GM12865 (cell line): Measurements from ENCODE around the gene ANO1.

Experiments
- DNase-seq: peaks from one replicate; pipeline ENCODE4 v3.0.0; 2010; ENCODE audit warnings: low read depth
- H3K4me3 ChIP-seq: 2 replicates; pipeline ENCODE4 v1.5.1; 2011; ENCODE audit warnings: mild to moderate bottlenecking, low read depth, low read length, control low read depth
- TF ChIP-seq, protein P1 (sequence below): IDR thresholded peaks from 2 replicates; pipeline ENCODE4 v1.5.1; 2011; ENCODE audit warnings: low read length, control low read depth, low read depth, inconsistent platforms; ENCODE audit not compliant: insufficient read depth; ENCODE audit errors: missing control alignments

Gene ANO1

GRCh38 chr11:70174547-70175235 lies 96.6 kb downstream of the ANO1 start:
- no peak for DNase-seq
- H3K4me3 ChIP-seq: no peak overlapping the region
- TF ChIP-seq, protein P1, sequence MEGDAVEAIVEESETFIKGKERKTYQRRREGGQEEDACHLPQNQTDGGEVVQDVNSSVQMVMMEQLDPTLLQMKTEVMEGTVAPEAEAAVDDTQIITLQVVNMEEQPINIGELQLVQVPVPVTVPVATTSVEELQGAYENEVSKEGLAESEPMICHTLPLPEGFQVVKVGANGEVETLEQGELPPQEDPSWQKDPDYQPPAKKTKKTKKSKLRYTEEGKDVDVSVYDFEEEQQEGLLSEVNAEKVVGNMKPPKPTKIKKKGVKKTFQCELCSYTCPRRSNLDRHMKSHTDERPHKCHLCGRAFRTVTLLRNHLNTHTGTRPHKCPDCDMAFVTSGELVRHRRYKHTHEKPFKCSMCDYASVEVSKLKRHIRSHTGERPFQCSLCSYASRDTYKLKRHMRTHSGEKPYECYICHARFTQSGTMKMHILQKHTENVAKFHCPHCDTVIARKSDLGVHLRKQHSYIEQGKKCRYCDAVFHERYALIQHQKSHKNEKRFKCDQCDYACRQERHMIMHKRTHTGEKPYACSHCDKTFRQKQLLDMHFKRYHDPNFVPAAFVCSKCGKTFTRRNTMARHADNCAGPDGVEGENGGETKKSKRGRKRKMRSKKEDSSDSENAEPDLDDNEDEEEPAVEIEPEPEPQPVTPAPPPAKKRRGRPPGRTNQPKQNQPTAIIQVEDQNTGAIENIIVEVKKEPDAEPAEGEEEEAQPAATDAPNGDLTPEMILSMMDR: no peak

DNA sequence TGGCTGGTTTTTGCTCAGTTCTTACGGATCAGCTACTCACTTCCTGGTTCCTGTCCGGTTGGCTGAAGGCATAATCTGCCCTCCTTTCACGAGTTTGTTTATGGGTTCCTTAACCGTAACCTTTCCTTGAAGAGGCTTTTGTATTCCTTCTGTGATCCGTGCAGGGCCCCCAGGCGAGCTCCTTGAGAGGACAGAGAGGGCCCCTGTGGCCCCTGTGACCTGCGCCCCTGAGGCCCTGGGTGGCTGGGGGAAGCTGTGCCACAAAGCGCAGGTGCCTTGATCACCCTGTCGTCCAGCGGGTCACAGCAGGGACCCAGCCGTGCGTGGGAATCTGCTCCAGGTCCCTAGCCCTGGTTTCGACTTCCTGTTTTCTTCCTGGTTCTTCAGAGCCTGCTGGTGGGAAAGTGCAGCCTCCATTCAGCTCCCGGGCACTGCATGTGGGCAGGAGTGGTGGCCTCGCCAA lies 97.2 kb downstream of the ANO1 start:
- no peak overlapping the region for H3K4me3 ChIP-seq
- TF ChIP-seq, protein P1: no peak
- DNase-seq: no peak

- TF ChIP-seq, protein P1: peak; percentile 71
- peak; percentile 38 for DNase-seq
Observed at GRCh38 chr11:70176940-70177689, 99.0 kb downstream of the ANO1 start.

DNA sequence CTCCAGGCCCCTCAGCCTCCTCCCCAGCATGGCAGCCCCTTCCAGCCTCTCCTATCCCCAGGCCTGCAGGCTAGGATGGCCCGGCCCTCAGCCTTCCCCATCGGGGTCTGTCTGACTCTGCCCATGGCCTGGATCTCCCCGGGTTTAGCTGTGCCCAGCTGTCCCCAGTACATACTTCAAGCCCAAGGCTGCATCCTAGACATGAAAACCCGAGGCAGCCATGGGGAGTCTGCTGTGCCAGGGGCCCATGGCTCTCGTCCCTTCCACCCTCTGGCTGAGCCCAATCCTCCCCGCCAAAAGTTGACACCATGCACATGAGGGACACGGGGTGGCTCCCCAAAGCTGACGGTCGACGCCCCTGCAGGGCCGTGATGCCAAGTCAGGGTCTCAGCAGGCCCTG lies 102.8 kb downstream of the ANO1 start:
- TF ChIP-seq, protein P1: no peak
- no peak for DNase-seq
- H3K4me3 ChIP-seq: no peak overlapping the region

More at GRCh38 chr11:70176940-70177689, 99.0 kb downstream of the ANO1 start:
- no peak overlapping the region for H3K4me3 ChIP-seq

DNA sequence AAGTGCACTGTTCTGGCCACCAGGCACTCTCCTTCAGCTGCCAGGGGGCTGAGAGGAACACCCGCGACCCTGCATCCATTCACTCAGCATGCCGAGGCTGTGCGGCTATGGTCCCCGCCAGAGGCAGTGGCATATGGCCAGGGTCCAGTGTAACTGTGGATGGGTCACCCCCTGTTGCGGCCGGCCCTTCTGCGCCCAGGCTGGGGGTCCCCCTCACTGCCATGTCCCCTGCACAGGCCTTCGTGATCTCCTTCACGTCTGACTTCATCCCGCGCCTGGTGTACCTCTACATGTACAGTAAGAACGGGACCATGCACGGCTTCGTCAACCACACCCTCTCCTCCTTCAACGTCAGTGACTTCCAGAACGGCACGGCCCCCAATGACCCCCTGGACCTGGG lies 104.1 kb downstream of the ANO1 start:
- DNase-seq: no peak
- TF ChIP-seq, protein P1: no peak
- H3K4me3 ChIP-seq: no peak overlapping the region

DNA sequence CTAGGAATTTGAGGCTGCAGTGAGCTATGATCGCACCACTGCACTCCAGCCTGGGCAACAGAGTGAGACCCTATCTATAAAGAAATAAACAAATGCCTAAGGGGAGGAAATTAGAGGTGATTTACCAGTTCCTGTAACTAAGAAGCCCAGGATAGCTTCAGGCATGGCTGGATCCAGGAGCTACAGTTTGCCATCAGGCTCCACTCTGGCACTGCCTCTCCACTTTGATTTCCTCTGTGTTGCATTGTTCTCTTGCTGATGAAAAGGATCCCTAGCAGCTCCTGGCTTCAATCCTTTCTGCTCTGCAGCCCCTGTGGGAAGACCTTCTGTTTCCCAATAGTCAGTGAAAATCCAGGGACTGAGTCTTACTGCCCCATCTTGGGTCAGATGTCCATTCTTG lies 104.9 kb downstream of the ANO1 start:
- no peak overlapping the region for H3K4me3 ChIP-seq
- TF ChIP-seq, protein P1: no peak
- no peak for DNase-seq
